ENCODE results near the gene FICD.

- TF ChIP-seq EP300 (IDR thresholded peaks at IDR 0.05) (no peak), POLR2AphosphoS5 (IDR thresholded peaks at IDR 0.05) (no peak), CTCF (IDR thresholded peaks at IDR 0.05) (no peak), POLR2A (IDR thresholded peaks at IDR 0.05) (no peak)
Measured at GRCh38 chr12:108483213-108484059, 31.6 kb upstream of the FICD start.
